ENCODE results near the gene NKAIN2.

DNA sequence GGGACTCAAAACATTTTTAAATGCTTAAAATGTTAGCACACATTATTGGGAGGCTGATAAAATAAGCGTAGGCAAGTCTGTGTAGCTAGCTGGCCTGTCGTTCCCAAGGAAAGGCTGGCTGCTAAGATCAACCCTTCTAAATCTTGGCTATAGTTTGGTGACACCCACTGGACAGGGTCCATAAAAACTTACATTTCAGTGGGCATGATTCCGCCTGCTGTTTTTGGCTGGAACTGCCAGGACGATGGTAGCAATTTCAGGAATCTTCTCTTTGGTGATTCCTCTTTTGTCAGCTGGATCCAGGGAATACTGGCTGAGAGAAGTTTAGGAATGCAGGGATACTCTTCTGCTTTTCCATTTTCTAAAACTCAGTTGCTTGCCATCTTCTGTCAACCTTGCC, 162.2 kb downstream of the NKAIN2 start:
- no peak for TF ChIP-seq CTCF (IDR thresholded peaks at IDR 0.05; ENCODE audit: low read length)
- no peak for TF ChIP-seq EZH2 (optimal IDR thresholded peaks at IDR 0.05; ENCODE audit: low read depth, low read length)
